Effector memory CD4-positive, alpha-beta T cell (primary cell): ENCODE measurements around the gene UQCRC1.

Experiments used
- DNase-seq, 3 donors: peaks; one replicate each; pipeline ENCODE4 v3.0.0-alpha.2; 2020
- H3K27ac ChIP-seq: 2 replicates; pipeline ENCODE4 v1.7.0; 2013; ENCODE audit warnings: mild to moderate bottlenecking, low read length, moderate library complexity; ENCODE audit not compliant: insufficient read depth, poor library complexity, severe bottlenecking
- H3K27me3 ChIP-seq: replicated peaks from 2 replicates; pipeline ENCODE4 v1.7.0; 2013; ENCODE audit warnings: mild to moderate bottlenecking, low read length; ENCODE audit not compliant: insufficient read depth, control insufficient read depth, poor library complexity, severe bottlenecking
- H3K36me3 ChIP-seq: 2 replicates; pipeline ENCODE4 v1.7.0; 2013; ENCODE audit warnings: mild to moderate bottlenecking, low read length, moderate library complexity; ENCODE audit not compliant: control insufficient read depth, insufficient read depth
- H3K4me1 ChIP-seq: 2 replicates; pipeline ENCODE4 v1.7.0; 2013; ENCODE audit warnings: low read length, mild to moderate bottlenecking; ENCODE audit not compliant: control insufficient read depth, insufficient read depth, poor library complexity, severe bottlenecking
- H3K4me3 ChIP-seq: 2 replicates; pipeline ENCODE4 v1.7.0; 2013; ENCODE audit warnings: low read length, low read depth, mild to moderate bottlenecking; ENCODE audit not compliant: insufficient read depth, poor library complexity, severe bottlenecking
- H3K9me3 ChIP-seq: 2 replicates; pipeline ENCODE4 v1.7.0; 2013; ENCODE audit warnings: mild to moderate bottlenecking, low read length, moderate library complexity; ENCODE audit not compliant: control insufficient read depth

Gene UQCRC1

GRCh38 chr3:48575366-48575765 lies 34.1 kb downstream of the UQCRC1 start:
- no peak overlapping the region for H3K4me3 ChIP-seq
- H3K9me3 ChIP-seq, result no peaks in the 10 kb centered on the region
- H3K36me3 ChIP-seq, result no peaks in the 10 kb centered on the region
- no peaks in the 10 kb centered on the region for H3K4me1 ChIP-seq
- H3K27me3 ChIP-seq, result no peaks in the 10 kb centered on the region
- H3K27ac ChIP-seq, result no peak overlapping the region
- no peak for DNase-seq

GRCh38 chr3:48573973-48574585 lies 35.4 kb downstream of the UQCRC1 start:
- no peak overlapping the region for H3K4me3 ChIP-seq
- H3K27ac ChIP-seq, result no peak overlapping the region
- H3K9me3 ChIP-seq, result no peaks in the 10 kb centered on the region
- no peaks in the 10 kb centered on the region for H3K4me1 ChIP-seq
- no peaks in the 10 kb centered on the region for H3K27me3 ChIP-seq
- DNase-seq, result no peak
- H3K36me3 ChIP-seq, result no peaks in the 10 kb centered on the region

- Histone ChIP-seq H3K27me3 (no peaks in the 10 kb centered on the region), H3K4me3 (no peak overlapping the region), H3K27ac (no peak overlapping the region), H3K36me3 (no peaks in the 10 kb centered on the region), H3K9me3 (no peaks in the 10 kb centered on the region), H3K4me1 (no peaks in the 10 kb centered on the region)
- DNase-seq, result no peak
Observed at GRCh38 chr3:48572517-48572916, 36.9 kb downstream of the UQCRC1 start.

- H3K36me3 ChIP-seq, result no peaks in the 10 kb centered on the region
Observed at GRCh38 chr3:48571938-48572337, 37.5 kb downstream of the UQCRC1 start.

GRCh38 chr3:48569808-48570450 lies 39.5 kb downstream of the UQCRC1 start:
- Histone ChIP-seq H3K27me3 (no peaks in the 10 kb centered on the region), H3K36me3 (no peaks in the 10 kb centered on the region), H3K9me3 (no peaks in the 10 kb centered on the region), H3K4me1 (no peaks in the 10 kb centered on the region), H3K27ac (no peak overlapping the region), H3K4me3 (no peak overlapping the region)
- no peak for DNase-seq

More at GRCh38 chr3:48571938-48572337, 37.5 kb downstream of the UQCRC1 start:
- no peaks in the 10 kb centered on the region for H3K4me1 ChIP-seq
- no peak for DNase-seq
- no peaks in the 10 kb centered on the region for H3K9me3 ChIP-seq
- no peaks in the 10 kb centered on the region for H3K27me3 ChIP-seq
- H3K27ac ChIP-seq, result no peak overlapping the region
- H3K4me3 ChIP-seq, result no peak overlapping the region

- H3K4me1 ChIP-seq, result no peaks in the 10 kb centered on the region
- no peaks in the 10 kb centered on the region for H3K36me3 ChIP-seq
- H3K27ac ChIP-seq, result no peak overlapping the region
Observed at GRCh38 chr3:48569400-48569799, 40.0 kb downstream of the UQCRC1 start.

GRCh38 chr3:48568476-48568875 lies 41.0 kb downstream of the UQCRC1 start:
- Histone ChIP-seq H3K36me3 (no peaks in the 10 kb centered on the region), H3K4me1 (no peaks in the 10 kb centered on the region), H3K27ac (no peak overlapping the region), H3K4me3 (no peak overlapping the region), H3K9me3 (no peaks in the 10 kb centered on the region), H3K27me3 (no peaks in the 10 kb centered on the region)
- DNase-seq, result no peak

More at GRCh38 chr3:48569400-48569799, 40.0 kb downstream of the UQCRC1 start:
- Histone ChIP-seq H3K27me3 (no peaks in the 10 kb centered on the region), H3K9me3 (no peaks in the 10 kb centered on the region), H3K4me3 (no peak overlapping the region)
- DNase-seq, result no peak

GRCh38 chr3:48567500-48567899 lies 41.9 kb downstream of the UQCRC1 start:
- Histone ChIP-seq H3K4me1 (no peaks in the 10 kb centered on the region), H3K9me3 (no peaks in the 10 kb centered on the region), H3K4me3 (no peak overlapping the region), H3K27me3 (no peaks in the 10 kb centered on the region), H3K27ac (no peak overlapping the region), H3K36me3 (no peaks in the 10 kb centered on the region)
- DNase-seq, result no peak

GRCh38 chr3:48567090-48567489 lies 42.4 kb downstream of the UQCRC1 start:
- DNase-seq, result no peak
- Histone ChIP-seq H3K36me3 (no peaks in the 10 kb centered on the region), H3K4me3 (no peak overlapping the region), H3K4me1 (no peaks in the 10 kb centered on the region), H3K9me3 (no peaks in the 10 kb centered on the region), H3K27me3 (no peaks in the 10 kb centered on the region), H3K27ac (no peak overlapping the region)

GRCh38 chr3:48566401-48566760 lies 43.1 kb downstream of the UQCRC1 start:
- no peaks in the 10 kb centered on the region for H3K36me3 ChIP-seq
- no peaks in the 10 kb centered on the region for H3K4me1 ChIP-seq
- H3K27ac ChIP-seq, result no peak overlapping the region
- no peaks in the 10 kb centered on the region for H3K27me3 ChIP-seq
- H3K9me3 ChIP-seq, result no peaks in the 10 kb centered on the region
- DNase-seq, result no peak
- no peak overlapping the region for H3K4me3 ChIP-seq
